OCI-LY7 (cell line): ENCODE data around the gene NUDT14.

ENCODE experiments used
- CTCF ChIP-seq: fragments of 200-600 bp; sonication (generic); conservative IDR thresholded peaks from 2 replicates; pipeline ENCODE4 v1.5.1; 2014; ENCODE audit warnings: mild to moderate bottlenecking, antibody characterized with exemption, low read length, moderate library complexity, mixed read lengths
- EZH2phosphoT487 ChIP-seq: fragments of 200-600 bp; sonication (generic); IDR thresholded peaks from 2 replicates; pipeline ENCODE4 v1.6.1; 2018; ENCODE audit warnings: low read depth, borderline replicate concordance, mild to moderate bottlenecking, mixed run types, antibody characterized with exemption, low read length, moderate library complexity, mixed read lengths

GRCh38 chr14:105142651-105143450, 38.3 kb downstream of the NUDT14 start:
- TF ChIP-seq CTCF (no peak), EZH2phosphoT487 (no peak)
